ACC112 (cell line): ENCODE data around the gene NOSIP.

Source experiments
- H2AFZ ChIP-seq: fragments of 200-600 bp; sonication (generic); one replicate; pipeline ENCODE4 v1.6.0; 2017; ENCODE audit warnings: antibody characterized with exemption, low read length; ENCODE audit not compliant: unreplicated experiment
- H3K27ac ChIP-seq: fragments of 200-600 bp; sonication (generic); 2 replicates; pipeline ENCODE4 v1.5.1; 2014; ENCODE audit warnings: low read depth, mild to moderate bottlenecking, antibody characterized with exemption, low read length, moderate library complexity
- H3K27me3 ChIP-seq: fragments of 200-600 bp; sonication (generic); 2 replicates; pipeline ENCODE4 v1.6.1; 2014; ENCODE audit warnings: mild to moderate bottlenecking, antibody characterized with exemption, low read length, moderate library complexity, mixed read lengths; ENCODE audit not compliant: insufficient read depth
- H3K36me3 ChIP-seq: fragments of 200-600 bp; sonication (generic); 2 replicates; pipeline ENCODE4 v1.6.1; 2016; ENCODE audit warnings: mild to moderate bottlenecking, antibody characterized with exemption, low read length, moderate library complexity, mixed read lengths; ENCODE audit not compliant: insufficient read depth
- H3K4me1 ChIP-seq: fragments of 200-600 bp; sonication (generic); one replicate; pipeline ENCODE4 v1.6.1; 2016; ENCODE audit warnings: low read length, mixed read lengths; ENCODE audit not compliant: insufficient read depth, unreplicated experiment, control insufficient read depth
- H3K4me3 ChIP-seq: fragments of 200-600 bp; sonication (generic); 2 replicates; pipeline ENCODE4 v1.5.1; 2014; ENCODE audit warnings: mild to moderate bottlenecking, low read depth, low read length
- H3K79me2 ChIP-seq: fragments of 200-600 bp; sonication (generic); one replicate; pipeline ENCODE4 v1.6.0; 2016; ENCODE audit warnings: low read length; ENCODE audit not compliant: control insufficient read depth, unreplicated experiment, insufficient read depth

The NOSIP gene

GRCh38 chr19:49570997-49571676 is 9.2 kb downstream of the NOSIP start:
- Histone ChIP-seq H3K79me2 (peaks cover 11% of the 10 kb centered on the region), H3K4me3 (no peak overlapping the region), H3K36me3 (no peaks in the 10 kb centered on the region), H3K27ac (no peak overlapping the region), H2AFZ (no peak overlapping the region), H3K4me1 (no peaks in the 10 kb centered on the region), H3K27me3 (no peaks in the 10 kb centered on the region)

- H3K27me3 ChIP-seq = no peaks in the 10 kb centered on the region
- no peaks in the 10 kb centered on the region for H3K4me1 ChIP-seq
- no peaks in the 10 kb centered on the region for H3K36me3 ChIP-seq
- H2AFZ ChIP-seq = no peak overlapping the region
- no peak overlapping the region for H3K27ac ChIP-seq
- H3K4me3 ChIP-seq = no peak overlapping the region
- H3K79me2 ChIP-seq = peaks cover 11% of the 10 kb centered on the region
These were observed 10.1 kb downstream of the NOSIP start for GRCh38 chr19:49570138-49570856.

- no peak overlapping the region for H2AFZ ChIP-seq
- H3K79me2 ChIP-seq = peaks cover 20% of the 10 kb centered on the region
- no peaks in the 10 kb centered on the region for H3K27me3 ChIP-seq
- H3K4me3 ChIP-seq = no peak overlapping the region
- no peak overlapping the region for H3K27ac ChIP-seq
- no peaks in the 10 kb centered on the region for H3K4me1 ChIP-seq
- no peaks in the 10 kb centered on the region for H3K36me3 ChIP-seq
These were observed 12.4 kb downstream of the NOSIP start for GRCh38 chr19:49567861-49568441.

GRCh38 chr19:49566302-49566701 is 14.1 kb downstream of the NOSIP start:
- Histone ChIP-seq H2AFZ (no peak overlapping the region), H3K4me1 (no peaks in the 10 kb centered on the region), H3K27me3 (no peaks in the 10 kb centered on the region), H3K36me3 (no peaks in the 10 kb centered on the region), H3K4me3 (no peak overlapping the region), H3K27ac (no peak overlapping the region), H3K79me2 (peaks cover 19% of the 10 kb centered on the region)

GRCh38 chr19:49565261-49565660 is 15.1 kb downstream of the NOSIP start:
- no peaks in the 10 kb centered on the region for H3K27me3 ChIP-seq
- no peak overlapping the region for H3K27ac ChIP-seq
- H3K79me2 ChIP-seq = peaks cover 17% of the 10 kb centered on the region
- H3K36me3 ChIP-seq = no peaks in the 10 kb centered on the region
- H2AFZ ChIP-seq = no peak overlapping the region
- no peak overlapping the region for H3K4me3 ChIP-seq
- no peaks in the 10 kb centered on the region for H3K4me1 ChIP-seq

GRCh38 chr19:49564616-49565045 is 15.7 kb downstream of the NOSIP start:
- Histone ChIP-seq H3K36me3 (no peaks in the 10 kb centered on the region), H3K79me2 (peaks cover 17% of the 10 kb centered on the region), H3K27ac (no peak overlapping the region), H3K27me3 (no peaks in the 10 kb centered on the region), H2AFZ (no peak overlapping the region), H3K4me3 (no peak overlapping the region), H3K4me1 (no peaks in the 10 kb centered on the region)

- Histone ChIP-seq H3K4me3 (no peak overlapping the region), H3K79me2 (peaks cover 9% of the 10 kb centered on the region), H3K27ac (no peak overlapping the region), H3K4me1 (no peaks in the 10 kb centered on the region), H3K36me3 (peaks cover 3% of the 10 kb centered on the region; the same call in 1 of the 2 replicates), H2AFZ (no peak overlapping the region), H3K27me3 (no peaks in the 10 kb centered on the region)
These were observed 19.9 kb downstream of the NOSIP start for GRCh38 chr19:49560358-49560900.

- no peaks in the 10 kb centered on the region for H3K27me3 ChIP-seq
- H2AFZ ChIP-seq = no peak overlapping the region
- no peak overlapping the region for H3K27ac ChIP-seq
- H3K36me3 ChIP-seq = peaks cover 3% of the 10 kb centered on the region; the same call in 1 of the 2 replicates
- H3K4me3 ChIP-seq = no peak overlapping the region
- peaks cover 9% of the 10 kb centered on the region for H3K79me2 ChIP-seq
- no peaks in the 10 kb centered on the region for H3K4me1 ChIP-seq
These were observed 20.4 kb downstream of the NOSIP start for GRCh38 chr19:49559928-49560327.

GRCh38 chr19:49559443-49559842 is 20.9 kb downstream of the NOSIP start:
- no peak overlapping the region for H3K27ac ChIP-seq
- H3K36me3 ChIP-seq = peaks cover 3% of the 10 kb centered on the region; the same call in 1 of the 2 replicates
- H2AFZ ChIP-seq = no peak overlapping the region
- peaks cover 6% of the 10 kb centered on the region for H3K79me2 ChIP-seq
- H3K27me3 ChIP-seq = no peaks in the 10 kb centered on the region
- no peak overlapping the region for H3K4me3 ChIP-seq
- no peaks in the 10 kb centered on the region for H3K4me1 ChIP-seq

GRCh38 chr19:49558591-49558990 is 21.8 kb downstream of the NOSIP start:
- Histone ChIP-seq H3K36me3 (peaks cover 3% of the 10 kb centered on the region; the same call in 1 of the 2 replicates), H3K27ac (no peak overlapping the region), H3K4me1 (peaks cover 7% of the 10 kb centered on the region)

More at GRCh38 chr19:49558591-49558990, 21.8 kb downstream of the NOSIP start:
- H3K27me3 ChIP-seq = no peaks in the 10 kb centered on the region
- no peak overlapping the region for H2AFZ ChIP-seq
- no peak overlapping the region for H3K4me3 ChIP-seq
- H3K79me2 ChIP-seq = peaks cover under 1% of the 10 kb centered on the region
